NB4 (cell line): ENCODE measurements around the gene GMDS.

Source experiments
- DNase-seq: peaks from one replicate; pipeline ENCODE4 v3.0.0; 2010; ENCODE audit warnings: low read depth
- H3K4me3 ChIP-seq: one replicate; pipeline ENCODE4 v1.5.1; 2011; ENCODE audit warnings: mild to moderate bottlenecking, low read depth, low read length, moderate library complexity
- CTCF ChIP-seq: IDR thresholded peaks from one replicate; pipeline ENCODE4 v1.5.1; 2012; ENCODE audit warnings: low read depth, low read length
- MYC ChIP-seq: IDR thresholded peaks from 2 replicates; pipeline ENCODE4 v1.6.1; 2011; ENCODE audit warnings: low read depth, low read length
- POLR2A ChIP-seq: IDR thresholded peaks from 2 replicates; pipeline ENCODE4 v1.6.1; 2011; ENCODE audit warnings: mild to moderate bottlenecking; ENCODE audit not compliant: insufficient read length; ENCODE audit errors: extremely low read depth
- TF ChIP-seq, protein P1 (sequence below): IDR thresholded peaks from 2 replicates; pipeline ENCODE4 v1.6.1; 2011; ENCODE audit warnings: low read depth, low read length

GMDS gene

DNA sequence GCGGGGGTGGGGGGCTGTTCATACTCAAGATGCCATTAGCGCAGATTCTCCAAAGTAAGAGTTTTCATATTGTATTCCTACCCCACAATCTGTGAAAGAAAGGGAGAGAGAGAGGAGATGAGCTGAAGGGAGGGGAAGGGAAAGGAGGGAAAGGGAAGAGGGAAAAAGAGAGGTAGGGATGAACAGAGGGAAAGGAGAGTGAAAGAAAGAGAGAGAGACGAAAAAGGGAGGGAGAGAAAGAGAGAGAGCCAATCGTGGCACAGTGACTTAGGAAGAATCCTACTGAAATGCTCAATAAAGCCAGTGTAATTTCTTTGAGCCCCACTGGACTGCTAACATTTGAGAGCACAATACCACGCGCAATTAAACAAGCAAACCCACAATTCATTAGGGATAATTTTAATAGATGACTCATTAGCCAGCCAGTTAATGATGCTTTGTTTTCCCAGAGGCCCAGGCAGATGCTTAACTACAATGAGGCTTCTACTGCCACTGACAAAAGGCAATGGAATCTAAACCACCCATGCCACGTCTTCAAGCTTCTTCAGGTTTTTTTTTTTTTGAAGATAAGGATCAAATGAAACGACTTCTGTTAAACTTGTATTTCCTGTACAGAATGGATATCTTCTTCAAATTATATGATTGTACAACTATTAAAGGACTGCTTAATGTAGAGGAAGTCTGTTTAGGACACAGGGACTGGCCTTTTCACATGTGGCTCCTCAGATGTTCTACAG, 328.9 kb downstream of the GMDS start:
- no peak for DNase-seq
- H3K4me3 ChIP-seq: no peak overlapping the region
- TF ChIP-seq CTCF (no peak), POLR2A (no peak), MYC (no peak)
- TF ChIP-seq, protein P1, sequence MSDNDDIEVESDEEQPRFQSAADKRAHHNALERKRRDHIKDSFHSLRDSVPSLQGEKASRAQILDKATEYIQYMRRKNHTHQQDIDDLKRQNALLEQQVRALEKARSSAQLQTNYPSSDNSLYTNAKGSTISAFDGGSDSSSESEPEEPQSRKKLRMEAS: no peak

GRCh38 chr6:1915226-1915625, 330.2 kb downstream of the GMDS start:
- H3K4me3 ChIP-seq: no peak overlapping the region
- DNase-seq: no peak
- no peak for TF ChIP-seq MYC
- TF ChIP-seq, protein P1: no peak
- no peak for TF ChIP-seq POLR2A
- TF ChIP-seq CTCF: no peak

DNA sequence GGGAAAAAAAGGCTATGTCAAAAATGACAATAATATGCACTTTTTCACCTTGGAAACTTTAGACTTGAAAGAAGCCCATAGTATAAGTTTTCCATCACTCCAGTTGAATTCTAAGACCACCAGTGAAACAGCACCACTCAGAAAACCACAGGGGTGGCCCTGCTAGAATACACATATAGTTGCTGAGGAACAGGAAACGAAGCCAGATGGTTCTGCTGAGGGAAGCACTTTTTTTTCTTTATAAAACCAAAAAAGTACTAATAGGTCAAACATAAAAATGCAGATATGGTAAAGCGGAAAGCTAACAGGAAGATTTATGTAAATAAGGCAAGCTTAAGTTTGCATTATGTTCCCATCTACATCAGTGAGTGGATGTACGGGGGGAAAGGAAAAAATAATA, 331.8 kb downstream of the GMDS start:
- no peak for TF ChIP-seq MYC
- TF ChIP-seq CTCF: no peak
- TF ChIP-seq POLR2A: no peak
- TF ChIP-seq, protein P1: no peak
- DNase-seq: no peak
- no peak overlapping the region for H3K4me3 ChIP-seq

- H3K4me3 ChIP-seq: no peak overlapping the region
- no peak for DNase-seq
- TF ChIP-seq POLR2A (no peak), MYC (no peak), CTCF (no peak)
- TF ChIP-seq, protein P1: no peak
Measured at GRCh38 chr6:1912731-1913130, 332.7 kb downstream of the GMDS start.

DNA sequence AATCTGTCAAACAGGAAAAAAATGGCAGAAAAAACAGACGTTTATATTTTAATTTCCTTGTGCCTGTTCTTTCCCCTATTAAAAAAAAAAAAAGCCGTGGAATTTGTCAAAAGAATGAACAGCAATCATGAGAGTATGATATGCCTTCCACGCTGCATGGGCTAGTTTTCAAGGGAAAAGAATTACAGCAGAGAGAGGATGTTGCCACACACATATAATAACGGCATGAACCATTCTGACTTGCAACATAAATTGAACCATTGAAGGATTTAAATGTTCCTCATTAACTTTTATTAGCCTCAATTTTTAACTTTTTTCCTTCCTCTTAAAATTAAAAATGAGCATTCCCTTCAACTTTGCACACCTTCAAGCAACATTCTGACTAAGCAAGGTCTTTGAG, 333.9 kb downstream of the GMDS start:
- H3K4me3 ChIP-seq: no peak overlapping the region
- peak; percentile 74 for DNase-seq
- TF ChIP-seq CTCF (no peak), POLR2A (no peak), MYC (no peak)
- TF ChIP-seq, protein P1: peak; percentile 51; the same call in 1 of the 2 replicates
